Measurements from ENCODE around the gene NEDD9.

The NEDD9 gene

DNA sequence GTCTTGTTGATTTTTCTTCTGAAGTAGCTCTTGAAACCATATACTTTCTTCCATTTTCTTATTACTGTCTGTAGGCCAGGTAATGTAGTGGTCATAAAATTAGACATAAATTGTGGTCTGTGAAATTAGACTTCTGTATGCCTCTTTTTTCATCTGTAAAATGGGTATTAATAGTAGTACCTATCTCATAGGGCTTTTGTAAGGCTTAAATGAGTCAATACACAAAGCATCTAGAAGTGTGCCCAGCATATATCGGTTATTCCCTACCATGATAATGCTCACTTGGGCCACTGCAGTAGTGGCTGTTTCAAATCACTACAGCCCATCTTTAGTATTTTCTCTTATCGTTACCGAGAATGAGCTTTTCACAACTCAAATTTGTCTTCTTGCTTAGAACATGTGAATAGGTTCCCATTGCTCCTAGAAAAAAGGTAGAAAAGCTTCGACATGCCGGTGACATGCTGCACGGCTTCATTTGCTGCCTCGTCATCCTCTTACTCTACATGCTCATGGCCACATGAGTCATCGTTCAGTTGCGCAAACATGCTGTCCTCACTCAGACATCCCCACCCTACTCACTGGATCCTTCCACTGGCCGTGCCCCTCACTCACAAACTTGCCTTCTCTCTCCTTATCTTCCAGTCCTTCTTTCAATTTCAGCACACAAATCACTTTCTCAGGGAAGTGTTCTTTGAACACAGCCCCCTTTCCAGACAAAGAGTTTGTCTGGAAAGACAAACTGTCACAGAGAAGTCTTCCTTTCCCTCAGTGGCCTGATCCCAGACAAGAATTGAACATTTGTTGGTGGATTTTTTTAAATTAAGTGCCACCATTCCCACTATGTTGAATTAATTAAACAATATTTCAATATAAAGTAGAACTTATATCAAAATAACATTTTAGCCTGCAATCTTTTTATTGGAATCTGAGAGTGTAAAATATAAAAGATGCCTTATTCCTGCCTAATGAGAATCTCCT lies 88.8 kb downstream of the NEDD9 start:
- Histone ChIP-seq H2AFZ (ENCODE audit: low read depth, low read length) (no peak overlapping the region), H3K4me3 (ENCODE audit: low read length) (no peak overlapping the region), H3K4me2 (ENCODE audit: low read length) (no peak overlapping the region), H3K4me1 (ENCODE audit: low read length) (peaks cover 28% of the 10 kb centered on the region), H3K36me3 (replicated peaks; ENCODE audit: low read depth, low read length) (peaks cover 1% of the 10 kb centered on the region), H3K27me3 (ENCODE audit: low read depth, low read length) (no peaks in the 10 kb centered on the region), H4K20me1 (ENCODE audit: insufficient read depth, low read length) (no peaks in the 10 kb centered on the region), H3K79me2 (ENCODE audit: low read length) (no peaks in the 10 kb centered on the region), H3K9me3 (ENCODE audit: insufficient read depth, low read length) (no peaks in the 10 kb centered on the region), H3K27ac (ENCODE audit: low read length) (no peak overlapping the region), H3K9ac (ENCODE audit: low read length) (no peak overlapping the region)
- TF ChIP-seq EZH2phosphoT487 (IDR thresholded peaks at IDR 0.05; ENCODE audit: low read depth), result no peak
- TF ChIP-seq CTCF (IDR thresholded peaks at IDR 0.05; ENCODE audit: low read depth, low read length), result no peak

- Histone ChIP-seq H3K36me3 (replicated peaks; ENCODE audit: low read depth, low read length) (peaks cover 3% of the 10 kb centered on the region), H3K27me3 (ENCODE audit: low read depth, low read length) (no peaks in the 10 kb centered on the region), H3K27ac (ENCODE audit: low read length) (no peak overlapping the region), H3K9ac (ENCODE audit: low read length) (no peak overlapping the region), H2AFZ (ENCODE audit: low read depth, low read length) (no peak overlapping the region), H3K4me2 (ENCODE audit: low read length) (no peak overlapping the region), H3K79me2 (ENCODE audit: low read length) (no peaks in the 10 kb centered on the region), H3K4me1 (ENCODE audit: low read length) (peaks cover 31% of the 10 kb centered on the region), H3K9me3 (ENCODE audit: insufficient read depth, low read length) (no peaks in the 10 kb centered on the region), H4K20me1 (ENCODE audit: insufficient read depth, low read length) (no peaks in the 10 kb centered on the region), H3K4me3 (ENCODE audit: low read length) (no peak overlapping the region)
- TF ChIP-seq EZH2phosphoT487 (IDR thresholded peaks at IDR 0.05; ENCODE audit: low read depth) (no peak), CTCF (IDR thresholded peaks at IDR 0.05; ENCODE audit: low read depth, low read length) (no peak)
These were observed 90.0 kb downstream of the NEDD9 start for GRCh38 chr6:11142296-11143027.

- no peaks in the 10 kb centered on the region for H4K20me1 ChIP-seq (ENCODE audit: insufficient read depth, low read length)
- H3K27ac ChIP-seq (ENCODE audit: low read length), result no peak overlapping the region
- H3K27me3 ChIP-seq (ENCODE audit: low read depth, low read length), result no peaks in the 10 kb centered on the region
- H3K4me1 ChIP-seq (ENCODE audit: low read length), result peaks cover 31% of the 10 kb centered on the region
- H3K9me3 ChIP-seq (ENCODE audit: insufficient read depth, low read length), result no peaks in the 10 kb centered on the region
- H3K79me2 ChIP-seq (ENCODE audit: low read length), result no peaks in the 10 kb centered on the region
- H3K9ac ChIP-seq (ENCODE audit: low read length), result no peak overlapping the region
- no peak overlapping the region for H2AFZ ChIP-seq (ENCODE audit: low read depth, low read length)
- TF ChIP-seq CTCF (IDR thresholded peaks at IDR 0.05; ENCODE audit: low read depth, low read length), result no peak
- TF ChIP-seq EZH2phosphoT487 (IDR thresholded peaks at IDR 0.05; ENCODE audit: low read depth), result no peak
- H3K4me2 ChIP-seq (ENCODE audit: low read length), result no peak overlapping the region
- H3K4me3 ChIP-seq (ENCODE audit: low read length), result no peak overlapping the region
- peaks cover 3% of the 10 kb centered on the region for H3K36me3 ChIP-seq (replicated peaks; ENCODE audit: low read depth, low read length)
These were observed 91.2 kb downstream of the NEDD9 start for GRCh38 chr6:11141295-11141694.

DNA sequence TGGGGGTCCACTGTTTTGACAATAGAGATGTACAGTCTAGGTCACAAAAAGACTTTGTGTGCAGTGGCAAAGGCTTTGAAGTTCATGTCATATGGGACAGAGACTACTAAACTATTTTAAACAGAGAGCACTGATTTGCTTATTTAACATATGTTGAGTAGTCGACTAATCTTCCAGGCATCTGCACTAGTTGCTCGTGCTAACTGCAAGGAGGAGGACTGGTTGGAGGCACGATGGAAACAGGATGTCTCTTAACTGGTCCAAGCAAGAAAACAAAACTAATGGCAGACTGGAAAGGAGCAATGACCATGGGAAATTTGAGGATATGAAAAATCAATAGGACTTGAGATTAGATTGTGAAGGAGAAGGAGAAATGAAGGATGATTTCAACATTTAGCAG lies 92.4 kb downstream of the NEDD9 start:
- no peak for TF ChIP-seq CTCF (IDR thresholded peaks at IDR 0.05; ENCODE audit: low read depth, low read length)
- no peak for TF ChIP-seq EZH2phosphoT487 (IDR thresholded peaks at IDR 0.05; ENCODE audit: low read depth)
- Histone ChIP-seq H3K36me3 (replicated peaks; ENCODE audit: low read depth, low read length) (peaks cover 9% of the 10 kb centered on the region), H3K4me3 (ENCODE audit: low read length) (no peak overlapping the region), H3K79me2 (ENCODE audit: low read length) (no peaks in the 10 kb centered on the region), H3K9ac (ENCODE audit: low read length) (no peak overlapping the region), H3K27ac (ENCODE audit: low read length) (no peak overlapping the region), H3K27me3 (ENCODE audit: low read depth, low read length) (no peaks in the 10 kb centered on the region), H3K9me3 (ENCODE audit: insufficient read depth, low read length) (no peaks in the 10 kb centered on the region), H4K20me1 (ENCODE audit: insufficient read depth, low read length) (no peaks in the 10 kb centered on the region), H3K4me2 (ENCODE audit: low read length) (peak overlapping the region; percentile 54; the same call in 1 of the 2 replicates), H3K4me1 (ENCODE audit: low read length) (peaks cover 31% of the 10 kb centered on the region), H2AFZ (ENCODE audit: low read depth, low read length) (no peak overlapping the region)
